Measurements from ENCODE around the gene LBX1. TPM values are rescaled to one million over a fixed set of nuclear protein-coding genes. Genes with fewer than 3 reads are reported as not detected.
A peak's percentile ranks its signal among the peaks of the same experiment; 100 is the strongest.

LBX1 gene
- total RNA-seq, 1 donor from 2014 or later = not detected

DNA sequence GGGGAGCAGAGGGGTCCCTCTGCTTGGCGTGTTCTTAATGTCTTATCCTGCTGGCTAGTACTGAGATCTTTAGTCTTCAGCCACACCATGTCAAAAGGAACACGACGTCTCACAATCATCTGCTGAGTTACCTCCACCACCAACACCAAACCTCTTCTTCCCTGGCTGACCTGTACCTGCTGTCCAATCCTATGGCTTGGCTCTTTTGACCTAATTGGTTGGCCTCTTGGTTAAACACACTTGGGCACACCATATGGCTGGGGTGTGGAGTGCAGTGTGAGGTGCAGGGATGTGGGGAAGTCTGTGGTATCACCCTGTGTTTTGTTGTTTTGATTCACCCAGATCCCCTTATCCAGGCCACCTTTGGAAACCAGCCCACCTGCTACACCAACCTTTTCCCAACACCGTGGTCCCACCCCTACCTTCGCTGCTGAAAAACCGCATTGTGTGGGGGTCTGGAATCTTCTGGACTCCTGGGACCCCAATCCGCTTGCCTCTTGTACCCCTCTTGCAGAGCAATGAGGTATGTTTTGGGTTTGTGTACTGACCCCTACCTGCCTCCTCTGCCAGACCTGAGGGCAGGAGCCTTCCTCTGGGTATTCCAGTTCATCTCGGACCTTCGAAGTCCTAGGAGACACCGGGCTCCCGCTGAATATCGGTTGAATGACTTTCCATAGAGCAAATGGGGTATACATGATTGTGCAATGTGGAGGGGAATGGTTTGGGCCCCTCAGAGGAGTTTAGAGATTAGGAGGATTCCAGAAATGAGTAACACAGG, 2.8 kb upstream of the LBX1 start:
- DNase-seq (ENCODE audit: extremely low spot score in 2 of 2) = no peak
- no peaks in the 10 kb centered on the region for H3K36me3 ChIP-seq
- no peak overlapping the region for H3K27ac ChIP-seq
- H3K4me3 ChIP-seq = no peak overlapping the region
- peaks cover 36% of the 10 kb centered on the region for H3K27me3 ChIP-seq
- H3K4me1 ChIP-seq = peaks cover 39% of the 10 kb centered on the region
- no peak for TF ChIP-seq POLR2A (IDR thresholded peaks at IDR 0.05)
- TF ChIP-seq POLR2AphosphoS5 (IDR thresholded peaks at IDR 0.05; ENCODE audit: insufficient read depth in 1 of 2, low read depth in 1 of 2) = no peak
- TF ChIP-seq, protein P1, sequence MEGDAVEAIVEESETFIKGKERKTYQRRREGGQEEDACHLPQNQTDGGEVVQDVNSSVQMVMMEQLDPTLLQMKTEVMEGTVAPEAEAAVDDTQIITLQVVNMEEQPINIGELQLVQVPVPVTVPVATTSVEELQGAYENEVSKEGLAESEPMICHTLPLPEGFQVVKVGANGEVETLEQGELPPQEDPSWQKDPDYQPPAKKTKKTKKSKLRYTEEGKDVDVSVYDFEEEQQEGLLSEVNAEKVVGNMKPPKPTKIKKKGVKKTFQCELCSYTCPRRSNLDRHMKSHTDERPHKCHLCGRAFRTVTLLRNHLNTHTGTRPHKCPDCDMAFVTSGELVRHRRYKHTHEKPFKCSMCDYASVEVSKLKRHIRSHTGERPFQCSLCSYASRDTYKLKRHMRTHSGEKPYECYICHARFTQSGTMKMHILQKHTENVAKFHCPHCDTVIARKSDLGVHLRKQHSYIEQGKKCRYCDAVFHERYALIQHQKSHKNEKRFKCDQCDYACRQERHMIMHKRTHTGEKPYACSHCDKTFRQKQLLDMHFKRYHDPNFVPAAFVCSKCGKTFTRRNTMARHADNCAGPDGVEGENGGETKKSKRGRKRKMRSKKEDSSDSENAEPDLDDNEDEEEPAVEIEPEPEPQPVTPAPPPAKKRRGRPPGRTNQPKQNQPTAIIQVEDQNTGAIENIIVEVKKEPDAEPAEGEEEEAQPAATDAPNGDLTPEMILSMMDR (IDR thresholded peaks at IDR 0.05) = no peak
- no peaks in the 10 kb centered on the region for H3K9me3 ChIP-seq
- intact Hi-C loops (cut with DNase I) = no loop called here

DNA sequence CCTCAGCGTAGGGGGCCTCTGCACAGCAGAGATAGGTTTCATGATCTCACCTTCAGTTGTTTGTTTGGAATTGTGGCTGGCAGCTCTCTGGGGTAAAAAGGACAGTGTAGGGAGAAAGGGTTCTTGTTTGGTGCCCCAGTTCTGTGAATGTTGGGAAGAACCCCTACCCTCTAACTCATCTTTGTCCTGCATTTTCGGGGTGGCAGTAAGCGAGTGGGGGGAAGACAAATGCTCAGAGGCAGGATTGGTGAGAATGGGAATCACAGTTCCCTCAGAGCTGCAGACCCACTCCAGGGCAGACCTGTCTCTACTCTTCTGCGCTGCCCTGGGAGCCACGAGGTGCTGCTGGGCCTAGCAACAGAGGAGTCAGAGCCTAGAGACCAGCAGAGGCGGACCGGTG, 1.8 kb upstream of the LBX1 start:
- Histone ChIP-seq H3K36me3 (no peaks in the 10 kb centered on the region), H3K4me3 (no peak overlapping the region), H3K9me3 (no peaks in the 10 kb centered on the region), H3K27me3 (peaks cover 44% of the 10 kb centered on the region), H3K27ac (no peak overlapping the region), H3K4me1 (peaks cover 41% of the 10 kb centered on the region)
- intact Hi-C loops (cut with DNase I) = no loop called here
- TF ChIP-seq, protein P1 (IDR thresholded peaks at IDR 0.05) = no peak
- TF ChIP-seq POLR2A (IDR thresholded peaks at IDR 0.05) (no peak), POLR2AphosphoS5 (IDR thresholded peaks at IDR 0.05; ENCODE audit: insufficient read depth in 1 of 2, low read depth in 1 of 2) (no peak)
- DNase-seq (ENCODE audit: extremely low spot score in 2 of 2) = no peak

DNA sequence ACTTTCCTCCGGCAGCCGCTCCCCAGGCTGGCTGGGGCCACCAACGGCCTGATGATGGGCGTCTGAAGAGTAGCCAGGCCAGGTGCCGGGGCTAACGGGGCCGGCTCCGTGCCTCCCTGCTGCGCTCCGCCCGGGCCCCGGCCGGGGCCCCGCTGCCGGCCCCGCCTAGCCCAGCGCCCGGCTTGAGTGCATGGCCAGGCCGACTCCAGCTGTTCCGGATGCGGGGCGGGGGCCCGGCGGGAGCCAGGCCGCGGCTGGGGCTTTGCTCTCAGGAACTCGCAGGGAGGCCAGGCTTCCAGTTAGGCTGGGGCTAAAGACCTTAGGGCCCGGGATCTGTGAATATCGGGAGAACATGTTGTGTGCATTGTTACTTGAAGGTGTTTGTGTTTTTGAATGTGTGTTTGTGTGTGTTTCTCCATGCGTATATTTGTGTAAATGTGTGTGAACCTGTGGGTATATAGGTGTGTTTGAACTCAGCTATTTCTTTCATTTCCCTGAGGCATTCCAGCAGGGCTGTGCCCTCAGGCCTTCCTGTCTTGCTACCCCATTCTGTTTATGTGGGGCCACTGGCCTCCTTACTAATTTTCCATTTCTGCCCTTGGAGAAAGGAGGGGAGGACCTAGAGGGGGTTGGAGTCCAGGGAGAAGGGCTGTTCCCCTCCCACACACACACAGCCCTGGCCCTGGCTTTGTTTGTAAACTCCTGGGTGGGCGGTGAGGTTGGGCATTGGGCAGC, 1.1 kb upstream of the LBX1 start:
- intact Hi-C loops (cut with DNase I) = no loop called here
- Histone ChIP-seq H3K27me3 (peaks cover 46% of the 10 kb centered on the region), H3K27ac (no peak overlapping the region), H3K36me3 (no peaks in the 10 kb centered on the region), H3K4me3 (peak overlapping the region in 1 of 2 donors; percentile 29), H3K9me3 (no peaks in the 10 kb centered on the region), H3K4me1 (peaks cover 49% of the 10 kb centered on the region)
- TF ChIP-seq POLR2A (IDR thresholded peaks at IDR 0.05) = no peak
- TF ChIP-seq, protein P1 (IDR thresholded peaks at IDR 0.05) = no peak
- TF ChIP-seq POLR2AphosphoS5 (IDR thresholded peaks at IDR 0.05; ENCODE audit: insufficient read depth in 1 of 2, low read depth in 1 of 2) = no peak
- no peak for DNase-seq (ENCODE audit: extremely low spot score in 2 of 2)

DNA sequence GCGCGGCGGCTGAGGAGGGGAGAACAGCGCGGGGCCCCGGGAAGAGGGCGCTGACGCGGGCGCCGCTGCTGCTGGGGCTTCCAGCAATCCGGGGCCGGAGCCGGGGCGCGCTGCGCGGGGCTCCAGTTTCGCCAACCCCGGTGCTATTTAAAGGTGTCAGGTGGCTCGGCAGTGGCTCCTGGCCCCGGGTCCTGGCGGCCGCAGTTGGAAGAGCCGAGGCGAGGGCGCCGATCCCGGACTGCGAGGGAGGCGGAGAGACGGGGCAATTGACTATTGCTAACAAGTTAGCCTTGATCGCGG, 347 bp downstream of the LBX1 start:
- TF ChIP-seq POLR2AphosphoS5 (IDR thresholded peaks at IDR 0.05; ENCODE audit: insufficient read depth in 1 of 2, low read depth in 1 of 2) (no peak), POLR2A (IDR thresholded peaks at IDR 0.05) (no peak)
- TF ChIP-seq, protein P1 (IDR thresholded peaks at IDR 0.05) = no peak
- peak overlapping the region in 1 of 2 donors; percentile 29 for H3K4me3 ChIP-seq
- DNase-seq (ENCODE audit: extremely low spot score in 2 of 2) = no peak
- H3K27me3 ChIP-seq = peaks cover 60% of the 10 kb centered on the region
- intact Hi-C loops (cut with DNase I) = no loop called here
- H3K36me3 ChIP-seq = no peaks in the 10 kb centered on the region
- H3K9me3 ChIP-seq = no peaks in the 10 kb centered on the region
- peaks cover 62% of the 10 kb centered on the region for H3K4me1 ChIP-seq
- no peak overlapping the region for H3K27ac ChIP-seq

Data from vagina (tissue), 2 donors.